Calu3 (cell line): ENCODE results near the gene CCDC3. TPM values are rescaled to one million over a fixed set of nuclear protein-coding genes. Genes with fewer than 3 reads are reported as not detected.

Experiments used
- BruUV-seq: library from RNA; stranded (reverse); fragments of 400-500 nt; replicated peaks from 2 replicates; lab custom pipeline; 2021; lab: Mats Ljungman, UMichigan
- CTCF ChIA-PET: fragments of 300-600 bp; sonication (Branson Sonifier 250); formaldehyde crosslinking; loops from one replicate; lab custom pipeline; 2022; ENCODE audit warnings: antibody characterized with exemption; lab: Charles Lee
- DNase-seq: peaks from one replicate; pipeline ENCODE4 v3.0.0; 2022
- H3K27ac Mint-ChIP-seq: one replicate; pipeline ENCODE4 v1.8.0; 2022; ENCODE audit warnings: mixed read lengths; ENCODE audit not compliant: unreplicated experiment
- H3K27me3 Mint-ChIP-seq: one replicate; pipeline ENCODE4 v1.8.0; 2022; ENCODE audit warnings: mixed read lengths; ENCODE audit not compliant: unreplicated experiment
- H3K36me3 Mint-ChIP-seq: one replicate; pipeline ENCODE4 v1.8.0; 2022; ENCODE audit warnings: mild to moderate bottlenecking, moderate library complexity, mixed read lengths; ENCODE audit not compliant: insufficient read depth, unreplicated experiment
- H3K4me1 Mint-ChIP-seq: one replicate; pipeline ENCODE4 v1.8.0; 2022; ENCODE audit warnings: mild to moderate bottlenecking, low read depth, mixed read lengths; ENCODE audit not compliant: unreplicated experiment
- H3K4me3 Mint-ChIP-seq: one replicate; pipeline ENCODE4 v1.8.0; 2022; ENCODE audit warnings: mild to moderate bottlenecking, low read depth, moderate library complexity, mixed read lengths; ENCODE audit not compliant: unreplicated experiment
- H3K9me3 Mint-ChIP-seq: one replicate; pipeline ENCODE4 v1.8.0; 2022; ENCODE audit warnings: low read depth, mixed read lengths; ENCODE audit not compliant: unreplicated experiment
- intact Hi-C: fragments of 100-400 bp; cut with micrococcal nuclease; formaldehyde crosslinking; loops from one replicate; pipeline ENCODE4 v1.10.0; 2022; ENCODE audit not compliant: unreplicated experiment
- total RNA-seq: library from RNA; stranded (reverse); gene quantifications from 2 replicates; pipeline ENCODE4 v1.2.3, GENCODE V29; 2022
- TF ChIP-seq, protein P1 (sequence below): fragments of 200-600 bp; IDR thresholded peaks from one replicate; pipeline ENCODE4 v1.8.0; 2022; ENCODE audit warnings: antibody characterized with exemption; ENCODE audit not compliant: unreplicated experiment

The CCDC3 gene
- total RNA-seq, 1 experiment from 2014 or later: not detected

GRCh38 chr10:12929381-12929780 lies 72.1 kb downstream of the CCDC3 start:
- Mint-ChIP-seq H3K4me3 (no peak overlapping the region), H3K27ac (no peak overlapping the region), H3K27me3 (peaks cover 87% of the 10 kb centered on the region), H3K9me3 (no peaks in the 10 kb centered on the region), H3K36me3 (no peaks in the 10 kb centered on the region), H3K4me1 (no peaks in the 10 kb centered on the region)
- intact Hi-C loops: no loop called here
- TF ChIP-seq, protein P1, sequence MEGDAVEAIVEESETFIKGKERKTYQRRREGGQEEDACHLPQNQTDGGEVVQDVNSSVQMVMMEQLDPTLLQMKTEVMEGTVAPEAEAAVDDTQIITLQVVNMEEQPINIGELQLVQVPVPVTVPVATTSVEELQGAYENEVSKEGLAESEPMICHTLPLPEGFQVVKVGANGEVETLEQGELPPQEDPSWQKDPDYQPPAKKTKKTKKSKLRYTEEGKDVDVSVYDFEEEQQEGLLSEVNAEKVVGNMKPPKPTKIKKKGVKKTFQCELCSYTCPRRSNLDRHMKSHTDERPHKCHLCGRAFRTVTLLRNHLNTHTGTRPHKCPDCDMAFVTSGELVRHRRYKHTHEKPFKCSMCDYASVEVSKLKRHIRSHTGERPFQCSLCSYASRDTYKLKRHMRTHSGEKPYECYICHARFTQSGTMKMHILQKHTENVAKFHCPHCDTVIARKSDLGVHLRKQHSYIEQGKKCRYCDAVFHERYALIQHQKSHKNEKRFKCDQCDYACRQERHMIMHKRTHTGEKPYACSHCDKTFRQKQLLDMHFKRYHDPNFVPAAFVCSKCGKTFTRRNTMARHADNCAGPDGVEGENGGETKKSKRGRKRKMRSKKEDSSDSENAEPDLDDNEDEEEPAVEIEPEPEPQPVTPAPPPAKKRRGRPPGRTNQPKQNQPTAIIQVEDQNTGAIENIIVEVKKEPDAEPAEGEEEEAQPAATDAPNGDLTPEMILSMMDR: no peak
- no TSS peak for BruUV-seq
- no peak for DNase-seq
- CTCF ChIA-PET: no interaction called here

GRCh38 chr10:12928571-12928970 lies 72.9 kb downstream of the CCDC3 start:
- H3K9me3 Mint-ChIP-seq: no peaks in the 10 kb centered on the region
- no peaks in the 10 kb centered on the region for H3K36me3 Mint-ChIP-seq
- no peak overlapping the region for H3K4me3 Mint-ChIP-seq
- no peaks in the 10 kb centered on the region for H3K4me1 Mint-ChIP-seq
- TF ChIP-seq, protein P1: no peak
- no peak overlapping the region for H3K27ac Mint-ChIP-seq
- no TSS peak for BruUV-seq
- CTCF ChIA-PET: no interaction called here
- peaks cover 87% of the 10 kb centered on the region for H3K27me3 Mint-ChIP-seq
- intact Hi-C loops: no loop called here
- no peak for DNase-seq

DNA sequence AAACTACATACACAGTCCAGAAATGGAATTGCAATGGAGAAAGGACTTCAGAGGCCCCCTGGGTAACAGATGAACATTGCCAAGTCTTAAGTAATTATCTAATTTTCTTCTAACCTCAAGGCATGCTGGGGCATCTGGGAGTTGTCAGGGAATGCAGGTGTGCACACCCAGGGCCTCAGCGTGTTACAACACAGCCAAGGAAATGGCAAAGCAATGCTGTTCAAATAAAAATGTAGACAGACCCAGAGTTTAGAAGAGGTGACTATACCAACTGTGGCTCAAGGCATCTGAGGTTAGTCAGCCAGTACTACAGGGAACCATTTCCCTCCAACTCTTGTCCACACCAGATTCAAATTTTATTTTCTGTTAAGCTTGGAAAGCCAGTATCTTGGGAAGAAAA lies 73.6 kb downstream of the CCDC3 start:
- Mint-ChIP-seq H3K36me3 (no peaks in the 10 kb centered on the region), H3K9me3 (no peaks in the 10 kb centered on the region), H3K4me3 (no peak overlapping the region), H3K4me1 (no peaks in the 10 kb centered on the region), H3K27ac (no peak overlapping the region), H3K27me3 (peaks cover 87% of the 10 kb centered on the region)
- CTCF ChIA-PET: no interaction called here
- no peak for DNase-seq
- no TSS peak for BruUV-seq
- intact Hi-C loops: no loop called here
- TF ChIP-seq, protein P1: no peak

GRCh38 chr10:12925845-12926244 lies 75.7 kb downstream of the CCDC3 start:
- H3K4me3 Mint-ChIP-seq: no peak overlapping the region
- no peaks in the 10 kb centered on the region for H3K36me3 Mint-ChIP-seq
- DNase-seq: no peak
- TF ChIP-seq, protein P1: no peak
- no peak overlapping the region for H3K27ac Mint-ChIP-seq
- peaks cover 91% of the 10 kb centered on the region for H3K27me3 Mint-ChIP-seq
- no peaks in the 10 kb centered on the region for H3K4me1 Mint-ChIP-seq
- CTCF ChIA-PET: interaction anchor here (0.6 kb wide), 1 partner anchor 10 kb away, joined by 4 read pairs; no protein-coding TSS in a partner anchor
- H3K9me3 Mint-ChIP-seq: no peaks in the 10 kb centered on the region
- intact Hi-C loops: no loop called here
- no TSS peak for BruUV-seq
